WI38 (cell line): ENCODE results near the gene DCXR.

Source experiments
- H3K4me3 ChIP-seq: 2 replicates; pipeline ENCODE4 v1.5.1; 2011; ENCODE audit warnings: low read depth, mild to moderate bottlenecking, control low read depth, low read length
- CTCF ChIP-seq: IDR thresholded peaks from 2 replicates; pipeline ENCODE4 v1.5.1; 2012; ENCODE audit warnings: low read depth, mild to moderate bottlenecking, control low read depth, low read length

The DCXR gene

GRCh38 chr17:82061047-82061925, 23.8 kb upstream of the DCXR start:
- TF ChIP-seq CTCF: no peak
- H3K4me3 ChIP-seq: no peak overlapping the region

GRCh38 chr17:82060614-82061013, 23.1 kb upstream of the DCXR start:
- TF ChIP-seq CTCF: no peak
- H3K4me3 ChIP-seq: no peak overlapping the region

- H3K4me3 ChIP-seq: no peak overlapping the region
- no peak for TF ChIP-seq CTCF
Observed at GRCh38 chr17:82060001-82060380, 22.5 kb upstream of the DCXR start.

GRCh38 chr17:82059272-82060000, 21.9 kb upstream of the DCXR start:
- H3K4me3 ChIP-seq: no peak overlapping the region
- no peak for TF ChIP-seq CTCF

GRCh38 chr17:82058855-82059249, 21.4 kb upstream of the DCXR start:
- no peak overlapping the region for H3K4me3 ChIP-seq
- no peak for TF ChIP-seq CTCF

- no peak overlapping the region for H3K4me3 ChIP-seq
- TF ChIP-seq CTCF: no peak
Observed at GRCh38 chr17:82058230-82058854, 20.8 kb upstream of the DCXR start.
